NCI-H187 (cell line): ENCODE measurements around the gene FOXD4L6.
"Not testable (repeated sequence)": the region's sequence is repeated elsewhere in the genome, so short reads cannot be mapped to it uniquely, and the experiment has no call there.

ENCODE experiments used
- DNase-seq, 2 experiments: peaks; one replicate each; lab custom pipeline; 2025; lab: John Stamatoyannopoulos, UW

The FOXD4L6 gene

GRCh38 chr9:41128581-41128980 lies at the start of gene FOXD4L6:
Gene FOXD4L6, minus strand, starts transcription at chr9:41128681. Its CDS starts 298 bp downstream, at chr9:41128383.
- not testable (repeated sequence) for DNase-seq

GRCh38 chr9:41174994-41175393 lies 46.5 kb upstream of the FOXD4L6 start:
- not testable (repeated sequence) for DNase-seq

- DNase-seq: not testable (repeated sequence)
Measured at GRCh38 chr9:41150116-41150515, 21.6 kb upstream of the FOXD4L6 start.

GRCh38 chr9:41141878-41142277 lies 13.4 kb upstream of the FOXD4L6 start:
- DNase-seq: not testable (repeated sequence)

GRCh38 chr9:41126746-41127446 lies 1.6 kb downstream of the FOXD4L6 start:
- DNase-seq: not testable (repeated sequence)

GRCh38 chr9:41125936-41126335 lies 2.5 kb downstream of the FOXD4L6 start:
- not testable (repeated sequence) for DNase-seq

- DNase-seq: not testable (repeated sequence)
Measured at GRCh38 chr9:41125109-41125658, 3.3 kb downstream of the FOXD4L6 start.

- DNase-seq: not testable (repeated sequence)
Measured at GRCh38 chr9:41124250-41125108, 4.0 kb downstream of the FOXD4L6 start.

GRCh38 chr9:41123812-41124211 lies 4.7 kb downstream of the FOXD4L6 start:
- not testable (repeated sequence) for DNase-seq

GRCh38 chr9:41123396-41123795 lies 5.1 kb downstream of the FOXD4L6 start:
- DNase-seq: not testable (repeated sequence)

- not testable (repeated sequence) for DNase-seq
Measured at GRCh38 chr9:41120696-41121095, 7.8 kb downstream of the FOXD4L6 start.

GRCh38 chr9:41119719-41120118 lies 8.8 kb downstream of the FOXD4L6 start:
- DNase-seq: not testable (repeated sequence)

GRCh38 chr9:41119311-41119710 lies 9.2 kb downstream of the FOXD4L6 start:
- DNase-seq: not testable (repeated sequence)

GRCh38 chr9:41113348-41113747 lies 15.1 kb downstream of the FOXD4L6 start:
- DNase-seq: not testable (repeated sequence)

GRCh38 chr9:41111414-41111813 lies 17.1 kb downstream of the FOXD4L6 start:
- not testable (repeated sequence) for DNase-seq

- DNase-seq: not testable (repeated sequence)
Measured at GRCh38 chr9:41110913-41111312, 17.6 kb downstream of the FOXD4L6 start.

GRCh38 chr9:41109253-41109652 lies 19.2 kb downstream of the FOXD4L6 start:
- DNase-seq: not testable (repeated sequence)

- DNase-seq: not testable (repeated sequence)
Measured at GRCh38 chr9:41108816-41109215, 19.7 kb downstream of the FOXD4L6 start.

GRCh38 chr9:41106472-41107116 lies 21.9 kb downstream of the FOXD4L6 start:
- not testable (repeated sequence) for DNase-seq

GRCh38 chr9:41105557-41106253 lies 22.8 kb downstream of the FOXD4L6 start:
- not testable (repeated sequence) for DNase-seq

GRCh38 chr9:41104542-41104941 lies 23.9 kb downstream of the FOXD4L6 start:
- DNase-seq: not testable (repeated sequence)
